ENCODE measurements around the gene USP47.

Gene USP47

DNA sequence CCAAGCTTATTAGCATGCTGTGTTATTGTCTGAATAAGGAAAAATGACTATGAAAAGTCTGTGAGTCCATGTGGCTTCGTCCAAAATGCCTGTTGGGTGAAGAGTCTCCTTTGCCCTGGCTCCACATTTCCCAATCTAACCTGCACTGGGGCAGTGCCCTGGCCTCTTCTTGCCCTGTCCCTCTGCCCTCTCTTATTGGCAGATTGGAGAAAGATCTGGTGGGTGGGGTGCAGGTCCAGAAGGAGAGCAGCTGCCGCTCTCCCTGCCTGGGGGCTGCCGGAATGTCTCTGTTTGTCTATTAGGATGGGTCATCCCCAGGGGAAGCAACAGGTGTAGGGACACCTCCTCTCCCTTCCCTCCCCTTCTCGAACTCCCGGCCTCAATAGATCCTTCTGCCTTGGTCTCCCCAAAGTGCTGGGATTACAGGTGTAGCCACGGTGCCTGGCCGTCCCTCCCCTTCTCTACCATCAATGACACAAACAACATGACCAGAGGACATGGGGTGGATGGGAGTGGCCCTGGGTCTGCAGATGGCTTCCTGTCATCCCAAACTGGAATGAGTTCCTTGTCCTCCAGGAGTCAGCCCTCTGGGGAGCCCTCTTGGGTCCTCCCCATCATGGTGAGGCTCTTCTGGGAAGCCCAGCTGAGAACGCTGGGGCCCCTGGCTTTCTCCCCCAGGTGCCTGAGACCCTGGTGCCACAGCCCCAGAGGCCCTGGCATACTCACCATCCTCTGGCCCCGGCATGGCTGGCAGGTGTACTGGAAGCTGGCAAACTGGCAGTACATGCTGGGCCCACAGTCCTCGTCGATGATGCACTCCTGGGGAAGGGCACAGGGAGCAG is 126.1 kb downstream of the USP47 start:
- no peak for DNase-seq (ENCODE audit: low read depth)

DNA sequence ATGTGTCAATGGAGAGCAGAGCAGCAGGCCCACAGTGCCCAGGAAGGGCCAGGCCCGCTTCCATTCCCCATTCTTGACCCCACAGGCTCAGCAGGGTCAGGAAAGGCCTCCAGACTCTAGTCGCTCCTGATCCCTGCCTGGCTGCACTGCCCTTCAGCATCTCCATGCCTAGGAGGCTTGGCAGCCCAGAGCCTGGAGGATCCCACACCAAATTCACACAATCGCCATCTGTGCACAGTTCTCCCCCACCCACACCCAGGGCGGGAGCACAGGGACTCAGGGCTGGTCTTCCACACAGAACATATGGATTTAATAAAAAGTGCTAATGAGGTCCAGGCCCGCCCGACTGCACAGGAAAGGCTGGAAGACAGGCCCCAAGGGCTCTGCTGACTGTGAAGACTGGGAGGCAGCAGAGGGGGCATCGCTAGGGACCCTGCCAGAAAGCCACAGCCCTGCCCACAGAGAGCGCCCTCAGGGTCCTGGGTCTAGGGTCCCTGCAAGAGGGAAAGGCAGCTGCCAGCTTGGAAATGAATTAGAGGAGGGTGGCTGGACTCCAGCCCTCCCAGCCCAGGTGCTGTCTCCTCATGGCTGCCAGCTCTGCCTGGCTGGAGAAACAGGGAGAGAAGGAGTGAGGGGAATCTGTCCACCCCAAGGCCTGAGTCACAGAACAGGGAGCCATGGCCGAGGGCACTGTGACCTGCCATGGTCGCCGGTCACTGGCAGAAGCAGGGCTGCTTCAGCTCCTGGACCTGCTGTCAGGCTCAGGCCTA is 126.9 kb downstream of the USP47 start:
- DNase-seq (ENCODE audit: low read depth), result peak; percentile 55

DNA sequence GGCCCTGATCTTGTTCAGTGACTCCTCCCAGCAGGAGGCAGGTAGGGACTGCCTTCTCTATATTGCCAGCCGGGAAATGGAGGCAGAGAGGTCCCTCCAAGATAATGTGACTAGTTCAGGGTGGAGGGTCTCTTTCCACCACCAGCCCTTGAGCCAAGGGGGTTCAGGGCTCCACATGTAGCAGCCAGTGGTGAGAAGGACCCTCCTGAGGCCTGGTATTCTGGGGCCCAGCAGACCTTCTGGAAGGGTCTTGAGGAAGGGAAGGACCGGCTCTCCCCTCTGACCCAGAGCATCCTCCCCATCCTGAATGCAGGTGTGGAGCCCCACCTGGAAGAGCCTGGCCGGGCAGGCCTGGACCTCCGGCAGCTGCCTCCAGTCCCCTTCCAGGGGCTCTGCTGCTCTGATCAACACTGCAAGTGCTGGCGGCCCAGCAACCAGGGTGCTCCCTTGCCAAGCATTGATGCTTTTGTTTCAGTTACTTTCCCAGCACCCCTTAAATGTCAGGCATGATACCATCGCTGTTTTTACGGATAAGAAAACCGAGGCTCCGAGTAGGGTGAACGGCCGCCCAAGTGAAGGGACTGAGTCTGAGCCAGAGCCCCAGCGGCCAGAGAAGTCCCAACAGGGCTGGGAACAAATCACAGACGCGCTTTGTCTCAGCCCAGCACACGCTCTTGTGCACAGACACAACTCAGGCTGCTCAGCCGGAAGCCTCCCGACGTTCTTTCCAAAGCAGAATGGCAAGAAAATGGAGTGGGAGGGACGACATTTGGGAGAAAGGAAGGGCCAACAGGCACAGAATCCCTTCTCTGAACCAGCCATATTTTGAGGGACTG is 127.8 kb downstream of the USP47 start:
- DNase-seq (ENCODE audit: low read depth), result no peak

DNA sequence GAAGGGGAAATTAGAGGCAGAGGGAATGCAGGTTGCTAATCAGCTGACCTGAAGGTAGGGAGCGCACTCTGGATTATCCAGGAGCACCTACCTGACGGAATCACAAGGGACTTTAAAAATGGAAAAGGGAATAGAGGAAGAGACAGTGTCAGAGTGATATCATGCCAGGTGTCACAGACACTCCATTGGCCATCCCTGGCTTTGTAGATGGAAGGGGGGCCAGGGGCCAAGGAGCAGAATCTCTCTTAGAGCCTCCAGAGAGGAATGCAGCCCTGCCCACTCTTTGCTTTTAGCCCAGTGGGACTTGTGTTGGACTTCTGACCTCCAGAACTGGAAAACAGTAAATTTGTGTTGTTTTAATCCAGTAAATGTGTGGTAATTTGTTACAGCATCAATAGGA is 128.8 kb downstream of the USP47 start:
- DNase-seq (ENCODE audit: low read depth), result no peak

DNA sequence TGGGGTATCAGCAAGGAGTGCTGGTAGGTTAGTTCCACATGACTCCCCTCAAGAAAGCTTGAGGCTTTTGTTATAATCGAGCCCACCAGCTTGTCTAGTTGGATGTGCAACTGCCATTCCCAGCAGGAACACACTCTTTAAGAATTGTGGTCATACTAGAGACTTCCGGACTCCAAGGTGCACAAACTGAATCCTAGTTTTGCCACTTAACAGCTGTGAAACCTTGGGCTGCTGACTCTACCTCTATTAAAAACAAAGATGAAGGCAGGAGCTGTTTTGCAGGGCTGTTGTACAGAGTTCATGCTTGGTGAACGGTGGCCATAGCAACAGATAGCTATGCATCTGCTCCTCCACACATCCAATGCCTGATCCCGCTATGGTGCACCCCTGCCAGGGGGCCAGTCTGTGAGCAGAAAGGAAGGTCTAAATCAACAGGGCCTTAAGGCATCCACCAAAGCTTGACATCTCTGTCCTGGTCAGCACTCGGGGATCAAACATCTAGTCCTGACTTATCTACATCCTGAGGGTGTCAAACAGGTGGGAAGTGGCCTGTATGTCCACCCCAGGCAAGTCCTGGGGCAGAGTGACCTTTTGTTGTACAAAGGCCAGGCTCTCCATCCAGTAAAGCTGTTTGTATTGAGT is 130.3 kb downstream of the USP47 start:
- DNase-seq (ENCODE audit: low read depth), result no peak

DNA sequence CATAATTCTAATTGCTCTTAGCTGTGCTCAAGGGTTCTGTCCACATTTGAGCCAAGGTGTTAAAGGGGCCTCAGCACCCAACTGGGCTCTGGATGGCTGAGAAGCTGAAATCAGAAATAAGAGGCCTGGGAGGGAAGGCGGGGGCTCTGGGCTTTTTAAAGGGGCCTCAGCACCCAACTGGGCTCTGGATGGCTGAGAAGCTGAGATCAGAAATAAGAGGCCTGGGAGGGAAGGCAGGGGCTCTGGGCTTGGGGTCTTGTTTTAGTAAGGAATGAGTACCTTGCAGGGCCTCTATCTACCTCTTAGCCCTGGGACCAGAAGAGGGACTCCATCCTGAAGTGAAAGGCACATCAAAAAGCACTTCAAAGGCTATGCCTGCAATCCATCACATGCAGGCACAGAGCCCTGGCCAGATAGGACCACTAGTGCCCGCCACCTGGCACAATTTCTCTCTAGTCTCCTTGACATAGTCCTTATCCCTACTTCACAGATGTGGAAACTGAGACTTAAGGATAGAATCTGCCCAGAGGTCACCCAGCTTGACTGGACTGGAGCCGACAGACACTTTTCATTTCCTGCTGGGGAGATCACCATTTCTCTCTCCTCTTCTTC is 131.1 kb downstream of the USP47 start:
- no peak for DNase-seq (ENCODE audit: low read depth)

DNA sequence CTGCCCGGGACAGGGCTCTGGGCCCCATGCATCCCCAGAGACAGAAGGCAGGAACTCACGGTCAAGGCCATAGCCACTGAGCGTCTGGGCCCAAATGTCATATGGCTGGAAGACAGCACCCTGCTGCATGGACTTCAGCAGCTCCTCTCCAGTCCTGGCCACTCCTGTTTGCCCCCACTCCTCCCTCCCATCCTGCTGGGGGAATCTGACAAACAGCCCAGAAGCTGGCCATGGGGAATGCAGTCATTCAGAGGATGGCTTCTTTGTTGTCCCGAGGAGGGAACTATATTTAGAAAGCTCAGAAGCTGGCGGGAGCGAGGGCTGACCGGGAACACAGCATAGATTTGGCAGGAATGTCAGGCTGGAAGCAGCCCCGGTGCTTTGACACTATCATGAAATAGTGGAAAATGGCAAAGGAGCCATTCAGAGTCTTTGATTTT is 131.6 kb downstream of the USP47 start:
- DNase-seq (ENCODE audit: low read depth), result peak; percentile 78

DNA sequence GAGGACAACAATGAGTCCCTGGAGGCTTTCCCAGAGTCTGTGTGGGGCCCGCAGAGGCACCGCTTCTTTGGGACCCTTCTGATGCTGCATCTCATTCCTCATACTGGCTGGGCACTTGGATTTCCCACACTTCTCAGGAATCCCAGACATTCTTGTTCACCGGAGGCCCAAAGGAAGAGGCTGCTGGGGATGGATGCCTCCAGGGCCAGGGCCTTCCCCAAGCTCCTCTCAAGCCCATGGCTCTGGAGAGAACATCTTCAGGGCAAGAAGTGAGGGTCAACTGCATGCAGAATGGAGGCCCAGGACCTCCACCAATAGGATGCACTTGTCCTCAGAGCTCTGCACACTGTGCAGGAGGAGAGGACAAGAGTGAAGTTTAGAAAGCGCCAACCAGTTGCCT is 132.1 kb downstream of the USP47 start:
- DNase-seq (ENCODE audit: low read depth), result no peak

DNA sequence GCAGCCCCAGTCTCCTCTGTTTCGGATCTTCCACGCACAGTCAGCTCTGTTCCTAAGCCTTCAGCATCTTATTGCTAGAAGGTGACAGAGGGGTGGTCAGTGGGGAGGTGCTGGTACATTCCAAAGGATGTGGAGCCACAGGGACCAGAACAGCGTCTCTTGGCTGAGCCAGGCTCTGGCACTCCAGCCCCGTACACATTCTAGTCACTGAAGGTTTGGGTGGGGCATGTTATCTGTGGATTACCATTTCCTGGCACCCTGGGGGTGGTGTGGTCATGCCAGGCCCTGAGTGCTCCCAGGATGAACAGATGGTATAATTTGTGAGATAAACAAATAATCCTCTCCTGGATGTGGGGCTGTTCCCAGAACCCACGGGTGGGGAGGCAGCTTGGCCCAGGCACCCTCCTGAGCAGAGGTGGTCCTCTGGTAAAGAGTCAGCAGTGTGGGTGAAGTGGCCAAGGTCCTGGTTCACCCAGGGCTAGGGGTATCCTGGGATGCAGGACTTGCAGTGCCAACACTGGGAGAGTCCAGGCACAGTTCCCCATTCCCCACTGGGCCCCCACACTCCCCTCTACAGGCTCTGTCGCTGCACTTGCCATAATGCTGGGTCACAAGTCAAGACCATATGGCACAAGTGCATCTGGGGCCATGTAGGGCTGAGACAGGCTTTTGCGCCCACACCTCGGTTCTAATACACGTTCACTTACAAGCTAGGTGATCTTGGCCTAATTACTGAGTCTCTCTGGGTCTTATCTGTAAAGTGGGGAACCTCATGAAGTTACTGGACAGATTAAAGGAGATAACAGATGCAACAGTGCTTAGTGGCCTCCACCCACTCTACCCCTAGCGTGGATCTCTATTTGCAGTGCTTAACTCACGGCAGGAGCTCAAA is 133.7 kb downstream of the USP47 start:
- DNase-seq (ENCODE audit: low read depth), result no peak

DNA sequence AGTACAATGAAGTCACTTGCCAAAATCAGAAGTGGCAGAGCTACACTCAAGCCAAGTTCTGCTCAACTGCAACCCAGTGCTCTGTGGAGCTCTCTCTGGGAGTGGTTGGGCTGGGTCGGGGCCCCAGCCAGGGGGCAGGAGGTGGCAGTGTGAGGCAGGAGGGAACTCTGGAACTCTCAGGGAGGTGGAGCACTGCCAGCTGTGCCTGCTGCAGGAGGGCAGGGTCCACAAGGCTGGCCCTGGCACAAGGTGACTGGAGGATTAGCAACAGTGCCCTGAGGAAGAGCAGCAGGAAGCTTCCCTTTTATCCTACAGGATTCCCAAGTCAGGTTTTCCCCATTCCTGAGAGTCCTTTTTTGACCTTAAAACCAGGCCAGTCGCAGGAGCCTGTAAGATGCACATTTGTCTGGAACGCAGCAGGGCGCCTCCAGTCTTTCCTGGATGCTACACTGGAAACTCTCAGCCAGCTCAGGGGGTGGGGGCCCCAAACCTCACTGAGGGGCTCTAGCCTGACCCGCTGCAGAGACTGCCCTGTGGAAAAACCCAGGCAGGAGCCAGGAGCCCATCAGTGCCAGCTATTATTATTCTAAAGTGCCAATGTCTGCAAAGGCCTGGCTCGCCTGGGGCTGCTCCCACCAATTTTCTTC is 134.8 kb downstream of the USP47 start:
- DNase-seq (ENCODE audit: low read depth), result no peak

DNA sequence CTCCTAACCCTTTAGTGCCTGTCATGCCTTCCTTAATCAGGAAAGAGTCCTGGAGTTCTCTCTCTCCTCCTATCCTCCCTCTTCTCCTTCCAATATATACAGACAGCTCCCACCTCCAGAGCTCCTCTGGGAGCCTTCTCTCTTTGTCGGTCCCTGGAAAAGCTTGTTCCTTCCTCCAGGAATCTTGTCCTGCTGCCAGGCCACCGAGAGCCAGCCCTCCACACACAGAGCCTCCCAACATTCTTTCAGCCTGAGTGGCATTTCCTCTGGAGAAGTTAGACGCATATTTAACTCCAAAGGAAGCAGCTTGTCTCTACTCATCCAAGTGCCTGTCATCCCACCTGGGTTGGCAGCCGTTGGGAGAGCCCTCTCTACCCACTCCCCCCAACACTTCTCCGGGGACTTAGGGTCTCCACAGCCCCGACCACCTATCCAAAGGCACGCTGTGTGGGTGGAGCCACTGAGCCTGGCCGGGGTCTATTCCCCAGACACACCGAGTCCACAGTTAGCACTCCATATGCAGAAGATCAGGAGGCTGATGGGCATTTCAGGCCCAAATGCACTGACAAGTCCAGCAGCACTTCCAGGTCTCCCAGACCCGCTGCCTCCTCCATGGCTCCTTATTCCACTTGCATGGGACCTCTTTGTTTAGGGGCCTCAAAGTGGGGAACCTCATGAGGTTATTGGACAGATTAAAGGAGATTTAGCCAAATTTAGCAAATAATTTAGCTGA is 135.6 kb downstream of the USP47 start:
- peak; percentile 83 for DNase-seq (ENCODE audit: low read depth)

DNA sequence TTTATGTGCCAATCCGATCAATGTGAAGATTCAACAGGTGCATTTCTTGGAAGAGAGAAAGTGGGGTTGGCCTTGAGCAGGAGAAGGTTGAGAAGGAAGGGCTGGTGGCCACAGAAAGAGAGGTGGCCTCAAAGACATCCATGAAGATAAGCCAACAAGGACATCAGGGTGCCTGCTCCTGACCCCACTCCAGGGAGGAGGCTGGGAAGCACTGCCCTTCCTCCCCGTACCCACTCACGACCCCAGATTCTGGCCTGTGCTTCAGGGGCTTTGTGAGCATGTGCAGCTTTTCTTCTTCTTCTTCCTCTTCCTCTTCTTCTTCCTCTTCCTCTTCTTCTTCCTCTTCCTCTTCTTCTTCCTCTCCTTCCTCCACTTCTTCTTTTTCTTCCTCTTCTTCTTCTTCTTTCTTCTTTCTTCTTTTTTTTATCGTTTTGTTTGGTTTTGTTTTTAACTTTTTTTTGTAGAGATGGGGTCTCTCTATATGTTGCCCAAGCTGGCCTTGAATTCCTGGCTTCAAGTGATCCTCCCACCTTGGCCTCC is 136.4 kb downstream of the USP47 start:
- DNase-seq (ENCODE audit: low read depth), result no peak

DNA sequence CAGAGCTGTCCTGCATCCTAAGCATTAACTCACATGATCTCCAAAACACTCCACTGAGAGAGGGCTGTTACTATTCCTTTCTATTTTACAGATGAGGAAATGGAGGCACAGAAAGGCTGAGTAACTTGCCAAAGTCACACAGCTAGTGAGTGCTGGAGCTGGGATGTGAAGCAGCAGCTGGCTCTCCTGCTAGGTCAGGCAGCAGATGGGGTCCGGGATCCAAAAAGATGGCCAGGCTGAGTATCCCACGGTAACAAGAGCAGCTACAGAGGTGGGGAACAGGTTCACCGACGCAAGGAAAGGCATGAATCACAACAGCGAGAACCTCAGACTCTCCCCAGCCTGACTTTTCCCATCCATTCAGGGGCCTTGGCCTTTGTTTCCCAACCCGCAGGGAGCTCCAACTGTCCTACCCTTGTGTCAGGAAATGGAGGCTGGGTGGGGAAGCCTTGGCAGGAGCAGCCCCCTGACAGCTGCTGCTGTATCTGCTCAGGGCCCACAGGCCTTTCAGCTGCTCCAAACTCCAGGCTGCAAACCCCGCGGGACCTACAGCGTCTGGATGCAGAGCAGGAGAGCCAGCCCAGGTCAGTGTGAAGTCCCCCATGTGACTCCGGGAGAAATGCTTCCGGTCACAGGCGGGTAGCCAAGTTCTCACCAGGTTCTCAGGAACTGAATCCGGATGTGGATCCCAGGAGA is 137.2 kb downstream of the USP47 start:
- DNase-seq (ENCODE audit: low read depth), result peak; percentile 57

DNA sequence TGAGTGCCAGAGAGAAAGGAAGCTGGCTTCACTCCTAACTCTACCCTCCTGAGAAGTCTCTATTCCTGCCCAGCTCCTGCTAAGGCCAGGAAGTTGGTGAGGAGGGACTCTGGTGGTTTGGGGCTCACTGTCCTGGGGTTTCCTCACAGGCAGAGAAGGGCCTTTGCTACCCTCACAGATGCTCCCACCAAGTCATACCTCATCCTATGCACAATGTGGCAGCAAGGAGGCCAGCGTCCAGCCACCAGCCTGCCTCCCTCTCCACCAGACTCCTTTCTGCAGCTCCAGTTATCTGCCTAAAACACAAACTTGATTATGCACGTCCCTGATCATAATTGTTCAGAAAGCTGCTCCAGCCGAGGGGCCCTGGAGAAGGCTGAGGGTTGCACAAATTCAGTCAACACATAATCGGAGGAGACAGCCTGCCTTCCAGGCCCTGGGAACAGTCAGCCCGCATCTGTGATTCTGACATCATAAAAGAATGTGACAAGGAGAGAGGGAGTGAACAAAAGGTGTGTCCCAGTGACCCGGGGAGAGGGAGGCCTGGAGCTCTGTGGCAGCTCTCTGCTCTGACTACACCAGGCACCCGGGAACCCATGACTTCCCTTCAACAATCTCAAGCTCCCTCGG is 137.8 kb downstream of the USP47 start:
- DNase-seq (ENCODE audit: low read depth), result peak; percentile 51

DNA sequence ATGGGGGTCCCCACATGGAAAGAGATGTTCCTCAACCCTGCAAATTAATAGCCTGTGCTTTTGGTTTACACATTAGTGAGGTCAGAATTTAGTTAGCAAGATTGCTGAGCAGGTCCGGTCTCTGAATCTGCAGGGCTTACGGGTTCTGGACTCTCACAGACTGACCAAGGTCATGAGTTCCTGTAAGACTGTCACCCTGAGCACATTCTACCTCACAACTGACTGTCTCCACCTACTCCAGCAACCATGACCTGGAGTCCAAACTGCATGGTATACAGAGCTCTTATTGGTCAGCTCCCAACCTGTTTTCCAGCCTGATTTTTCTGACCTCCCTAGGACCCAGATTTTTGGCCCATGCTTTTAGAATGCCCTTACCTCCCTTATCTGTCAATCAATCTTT is 138.4 kb downstream of the USP47 start:
- no peak for DNase-seq (ENCODE audit: low read depth)

DNA sequence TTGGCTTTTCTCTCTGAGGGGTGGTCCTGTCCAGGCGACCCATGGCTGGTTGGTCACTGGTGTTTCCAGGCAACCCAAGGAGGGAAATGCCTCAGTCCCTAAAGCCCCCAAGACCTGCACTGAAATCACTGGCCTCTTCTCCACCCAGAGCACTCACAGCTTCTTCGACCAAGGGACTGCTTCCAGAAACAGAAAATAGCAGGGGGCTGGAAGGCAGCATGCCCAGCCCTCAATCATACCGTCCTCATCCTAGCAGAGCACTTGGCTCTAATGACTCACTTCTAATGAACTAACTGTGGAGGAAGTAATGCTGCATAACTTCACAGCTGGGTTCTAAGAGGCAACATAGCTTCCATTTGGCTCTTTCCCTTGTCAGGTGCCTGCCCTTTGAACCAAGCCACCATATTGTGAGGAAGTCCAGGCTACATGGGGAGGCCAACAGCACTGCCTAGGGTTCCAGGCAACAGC is 139.1 kb downstream of the USP47 start:
- no peak for DNase-seq (ENCODE audit: low read depth)

DNA sequence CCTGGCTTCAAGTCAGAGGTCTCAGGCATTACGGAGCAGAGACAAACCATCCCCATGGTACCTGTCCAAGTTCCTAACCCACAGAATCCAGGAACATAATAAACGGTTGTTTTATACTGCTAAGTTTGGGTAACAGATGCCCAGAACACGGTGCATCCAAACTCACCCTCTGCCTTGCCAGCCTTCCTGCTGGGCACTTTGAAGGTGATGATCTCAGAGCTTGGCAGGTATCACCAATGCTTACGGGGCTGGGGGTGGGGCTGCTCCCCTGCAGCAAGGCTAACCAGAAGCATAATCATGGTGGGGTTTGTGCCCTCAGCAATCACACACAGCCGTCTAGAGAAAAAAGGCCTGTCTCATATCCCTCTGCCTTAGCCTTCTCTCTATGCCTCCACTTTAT is 139.6 kb downstream of the USP47 start:
- DNase-seq (ENCODE audit: low read depth), result no peak

DNA sequence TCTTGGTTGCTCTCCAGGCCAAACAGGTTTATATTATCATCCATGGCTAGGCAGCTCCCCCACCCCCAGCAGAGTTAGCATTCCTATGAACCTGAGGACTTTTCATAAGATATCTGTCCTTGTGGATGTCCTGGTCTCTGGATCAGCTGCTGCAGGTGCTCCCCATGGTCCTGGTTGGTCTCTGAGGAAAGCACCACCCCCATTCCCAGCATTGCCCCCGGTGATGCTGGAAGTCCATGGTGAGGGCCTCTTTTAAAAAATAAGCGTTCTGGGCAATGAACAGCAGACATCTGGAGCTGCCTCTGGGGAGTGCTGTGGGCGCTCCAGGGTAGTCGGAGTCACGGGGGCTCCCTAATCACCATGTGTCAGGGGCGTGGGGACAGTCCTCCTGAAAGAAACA is 140.1 kb downstream of the USP47 start:
- DNase-seq (ENCODE audit: low read depth), result no peak

Data from GM04503 (cell line).